HG03097 (cell line): ENCODE data around the gene GMDS.

Experiments used
- ATAC-seq: cut with Tn5 transposase; IDR thresholded peaks from one replicate; pipeline ENCODE4 v1.9.1; 2021; ENCODE audit not compliant: unreplicated experiment, low FRiP score

The GMDS gene

DNA sequence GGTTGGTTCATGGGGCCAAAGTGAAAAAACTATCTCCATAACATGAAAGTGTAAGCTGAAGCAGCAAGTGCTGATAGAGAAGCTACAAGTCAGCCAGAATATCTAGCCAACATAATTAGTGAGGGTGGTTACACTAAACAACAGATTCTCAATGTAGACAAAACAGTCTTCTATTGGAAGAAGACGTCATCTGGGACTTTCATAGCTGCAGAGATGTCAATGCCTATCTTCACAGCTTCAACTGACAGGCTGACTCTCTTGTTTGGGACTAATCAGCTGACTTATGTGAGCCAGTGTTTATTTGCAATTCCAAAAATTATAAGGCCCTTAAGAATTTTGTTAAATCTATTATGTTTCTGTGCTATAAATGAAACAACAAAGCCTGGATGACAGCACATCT, 63.2 kb downstream of the GMDS start:
- no peak for ATAC-seq

DNA sequence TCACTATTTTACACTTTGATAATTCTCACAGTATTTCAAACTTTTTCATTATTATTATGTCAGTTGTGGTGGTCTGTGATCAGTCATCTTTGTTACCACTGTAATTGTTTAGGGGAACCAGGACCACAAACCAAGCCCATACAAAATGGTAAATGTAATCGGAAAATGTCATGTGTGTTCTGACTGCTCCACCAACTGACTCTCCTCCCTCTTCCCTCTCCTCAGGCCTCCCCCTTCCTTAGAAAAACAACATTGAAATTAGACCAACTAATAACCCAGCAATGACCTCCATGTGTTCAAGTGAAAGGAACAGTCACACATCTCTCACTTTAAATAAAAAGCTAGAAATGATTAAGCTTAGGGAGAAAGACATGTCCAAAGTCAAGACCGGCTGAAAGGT, 63.8 kb downstream of the GMDS start:
- ATAC-seq, result no peak

DNA sequence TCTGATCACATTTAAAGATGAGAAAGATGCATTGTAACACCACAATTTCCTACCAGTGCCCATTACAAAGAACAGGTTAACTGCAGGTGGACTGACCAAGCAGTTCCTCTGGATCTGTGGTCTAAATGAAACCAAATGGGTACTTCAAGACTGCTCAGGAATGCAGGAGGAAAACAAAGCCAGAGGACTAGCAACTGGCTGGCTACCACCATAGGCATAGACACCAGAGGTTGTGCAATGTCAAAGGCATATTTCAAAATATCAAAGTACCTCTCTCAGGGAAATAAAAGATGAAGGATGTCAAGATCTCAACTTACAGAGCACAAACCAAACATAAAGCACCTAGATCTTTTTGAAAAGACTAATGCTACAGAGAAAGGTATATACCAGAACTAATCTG, 65.5 kb downstream of the GMDS start:
- no peak for ATAC-seq

DNA sequence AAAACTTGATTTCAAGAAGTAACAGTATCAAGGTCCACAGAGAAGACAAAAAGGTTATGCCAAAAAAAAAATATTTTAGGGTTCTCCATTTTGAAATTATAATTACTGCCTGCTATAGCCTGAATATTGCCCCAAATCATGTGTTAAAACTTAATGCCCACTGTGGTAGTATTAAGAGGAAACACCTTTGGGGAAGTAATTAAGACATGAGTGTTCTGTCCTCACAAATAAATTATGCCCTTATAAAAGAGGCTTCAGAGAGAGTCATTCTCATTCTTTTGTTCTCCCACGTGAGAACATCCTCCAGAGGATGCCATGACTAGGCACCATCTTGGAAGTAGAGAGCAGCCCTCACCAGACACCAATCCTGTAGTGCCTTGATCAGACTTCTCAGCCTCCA, 66.2 kb downstream of the GMDS start:
- ATAC-seq, result no peak

DNA sequence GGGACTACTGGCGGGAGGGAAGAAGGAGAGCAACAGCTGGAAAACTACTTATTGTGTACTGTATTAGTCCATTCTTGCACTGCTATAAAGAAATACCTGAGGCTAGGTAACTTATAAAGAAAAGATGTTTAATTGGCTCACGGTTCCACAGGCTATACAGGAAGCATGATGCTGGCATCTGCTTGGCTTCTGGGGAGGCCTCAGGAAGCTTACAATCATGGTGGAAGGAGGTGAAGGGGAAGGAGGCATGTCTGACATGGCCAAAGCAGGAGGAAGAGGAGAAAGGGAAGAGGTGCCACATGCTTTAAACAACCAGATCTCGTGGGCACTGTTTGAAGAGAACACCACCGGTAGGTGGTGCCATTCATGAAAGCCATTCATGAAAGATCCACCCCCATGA, 67.3 kb downstream of the GMDS start:
- ATAC-seq, result no peak

DNA sequence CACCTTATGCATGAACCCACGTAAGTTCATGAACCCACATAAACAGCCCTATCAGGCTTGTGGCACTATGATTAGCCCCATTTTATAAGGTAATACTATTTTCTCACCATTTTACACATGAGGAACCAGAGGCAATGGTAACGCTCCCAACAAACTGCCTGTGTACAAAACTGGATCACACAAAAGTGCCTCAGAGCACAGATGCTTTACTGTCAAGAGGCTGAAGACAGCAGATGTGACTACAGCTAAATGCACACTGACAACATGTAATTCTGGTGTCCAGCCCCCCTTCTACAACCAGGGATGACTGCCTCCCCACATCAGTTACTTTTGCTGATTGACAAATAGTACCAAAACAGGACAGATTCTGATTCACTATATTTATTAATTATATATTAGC, 69.6 kb downstream of the GMDS start:
- ATAC-seq, result no peak

DNA sequence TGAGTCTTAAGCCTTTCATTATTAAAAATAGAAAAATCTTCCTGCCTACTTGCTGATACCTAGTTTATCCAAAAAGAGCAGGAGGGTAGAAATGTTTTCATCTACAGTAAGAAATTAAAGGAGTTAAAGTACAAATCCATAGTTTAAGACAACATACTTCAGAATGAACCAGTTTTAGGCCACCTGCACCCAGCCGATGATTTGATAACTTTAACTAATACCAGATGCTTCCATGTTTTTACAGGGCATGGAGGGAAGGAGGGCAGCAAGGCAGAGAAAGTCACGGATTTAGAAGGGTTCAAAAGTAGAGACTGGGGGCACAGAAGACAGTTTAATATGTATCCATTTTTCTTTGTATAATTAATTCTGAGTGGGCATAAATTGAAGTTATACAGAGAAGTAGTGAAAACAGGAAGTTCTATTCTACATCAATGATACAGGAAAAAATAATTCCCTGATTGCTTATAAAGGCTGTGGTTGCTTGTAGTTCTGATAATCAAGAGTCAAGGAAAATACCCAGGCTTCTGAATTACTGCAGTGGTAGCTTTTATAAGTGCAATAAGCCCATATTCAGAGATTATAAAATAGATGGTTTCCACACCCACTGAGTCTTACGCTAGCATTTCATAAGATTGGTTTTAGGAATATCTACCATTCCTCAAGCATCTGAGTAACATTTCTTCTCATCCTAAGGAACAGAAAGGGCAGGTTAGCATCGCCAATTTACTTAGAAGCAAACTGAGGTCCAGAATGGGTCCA, 72.0 kb downstream of the GMDS start:
- no peak for ATAC-seq

DNA sequence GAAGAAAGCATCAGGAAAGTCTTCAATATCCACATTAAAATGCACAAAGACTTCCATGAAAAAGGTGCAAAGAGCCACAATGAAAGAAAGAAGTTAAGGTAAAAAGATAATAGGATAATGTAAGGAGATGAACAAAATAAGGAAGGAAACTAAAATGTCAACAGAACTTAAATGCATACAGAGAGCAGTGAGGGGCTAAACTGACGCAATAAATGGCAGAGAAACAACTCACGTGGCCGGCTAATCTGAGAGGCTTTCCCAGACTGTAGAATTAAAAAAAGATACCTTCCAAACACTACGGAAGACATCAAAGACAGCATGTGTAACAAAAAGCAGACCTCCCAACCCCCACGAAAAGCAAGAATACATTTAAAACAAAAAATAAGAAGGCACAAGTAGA, 73.7 kb downstream of the GMDS start:
- no peak for ATAC-seq

DNA sequence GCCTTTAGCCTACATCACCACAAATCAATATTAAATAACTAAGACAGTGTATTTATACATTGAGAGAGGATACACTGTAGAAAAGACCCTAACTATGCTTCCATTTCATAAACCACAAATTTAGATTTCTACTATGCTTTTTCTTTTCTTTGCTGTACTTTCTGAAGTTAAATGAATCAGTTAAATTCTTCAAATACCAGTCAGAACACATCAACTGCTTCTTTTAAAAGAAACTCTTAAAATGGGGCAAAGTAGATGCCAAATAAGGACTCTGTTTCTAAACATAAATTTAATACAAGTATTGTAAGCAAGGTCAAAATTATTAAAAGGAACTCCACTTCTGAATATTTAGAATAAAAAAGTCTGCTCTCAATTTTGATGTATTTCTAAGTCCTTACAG, 76.9 kb downstream of the GMDS start:
- ATAC-seq, result no peak

DNA sequence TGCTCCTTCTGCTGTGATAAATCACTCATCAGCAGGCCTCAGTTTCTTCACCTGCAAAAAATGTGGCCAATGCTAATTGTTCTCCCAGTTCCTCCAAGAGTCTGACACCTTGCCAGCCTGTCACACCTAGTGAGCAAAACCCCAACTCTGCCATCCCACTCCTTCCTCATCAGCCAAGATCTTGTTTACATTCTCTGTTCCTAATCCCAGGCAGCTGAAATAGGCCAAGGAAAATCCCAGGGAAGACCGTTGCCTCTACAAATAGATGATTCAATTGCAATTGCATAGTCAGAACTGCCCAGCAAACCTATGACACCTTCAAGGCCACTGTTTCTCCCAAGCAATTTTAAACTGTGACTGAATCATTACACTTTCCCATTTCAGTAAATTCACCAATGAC, 78.7 kb downstream of the GMDS start:
- no peak for ATAC-seq

DNA sequence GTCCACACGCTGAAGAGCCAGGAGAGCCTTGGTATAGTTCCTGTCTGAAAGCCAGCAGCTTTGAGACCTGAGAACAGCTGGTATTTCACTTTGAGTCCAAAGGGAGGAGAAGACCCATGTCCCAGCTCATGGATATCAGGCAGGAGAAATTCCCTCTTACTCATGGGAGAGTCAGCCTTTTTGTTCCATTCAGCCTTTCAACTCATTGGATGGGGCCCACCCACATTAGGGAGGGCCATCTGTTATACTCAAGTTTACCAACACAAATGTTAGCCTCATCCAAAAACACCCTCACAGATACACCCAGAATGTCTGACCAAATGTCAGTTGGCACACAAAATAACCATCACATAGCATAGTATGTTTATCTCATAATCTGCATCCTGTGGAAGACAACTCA, 80.1 kb downstream of the GMDS start:
- no peak for ATAC-seq

DNA sequence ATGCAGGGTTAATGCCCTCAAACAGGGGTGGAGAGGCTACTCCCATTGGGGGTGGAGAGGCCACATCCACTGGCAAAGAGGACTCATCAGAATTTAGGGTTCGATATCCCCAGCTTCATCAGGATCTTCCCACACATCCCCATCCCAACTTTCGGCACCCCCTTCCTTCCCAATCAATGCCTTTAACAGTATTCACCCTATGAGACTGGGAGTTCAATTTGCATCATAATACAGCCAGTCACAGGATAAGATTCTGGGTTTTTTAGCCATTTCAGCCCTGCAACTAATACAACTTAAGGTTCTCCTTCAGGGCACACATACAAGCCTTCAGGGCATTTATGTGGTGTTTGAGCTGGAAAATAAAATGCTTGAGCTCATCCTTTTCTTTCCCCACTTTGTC, 80.9 kb downstream of the GMDS start:
- ATAC-seq, result no peak

DNA sequence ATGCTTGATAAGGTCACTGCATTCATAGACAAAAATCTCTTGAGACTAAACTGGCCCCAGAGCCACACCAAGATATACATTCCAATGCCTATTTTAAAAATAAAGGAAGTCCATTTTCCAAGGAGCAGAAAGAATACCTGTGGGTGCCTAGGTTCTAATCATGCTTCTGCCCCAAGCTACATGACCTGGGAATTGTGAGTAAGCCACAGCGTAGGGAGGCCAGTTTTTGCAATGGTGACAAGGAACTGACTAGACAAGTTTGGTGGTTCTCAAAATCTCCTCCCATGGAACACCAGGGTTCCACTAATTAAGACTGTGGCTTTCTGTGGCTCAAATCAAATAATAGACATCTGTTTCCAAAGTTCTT, 83.3 kb downstream of the GMDS start:
- no peak for ATAC-seq

DNA sequence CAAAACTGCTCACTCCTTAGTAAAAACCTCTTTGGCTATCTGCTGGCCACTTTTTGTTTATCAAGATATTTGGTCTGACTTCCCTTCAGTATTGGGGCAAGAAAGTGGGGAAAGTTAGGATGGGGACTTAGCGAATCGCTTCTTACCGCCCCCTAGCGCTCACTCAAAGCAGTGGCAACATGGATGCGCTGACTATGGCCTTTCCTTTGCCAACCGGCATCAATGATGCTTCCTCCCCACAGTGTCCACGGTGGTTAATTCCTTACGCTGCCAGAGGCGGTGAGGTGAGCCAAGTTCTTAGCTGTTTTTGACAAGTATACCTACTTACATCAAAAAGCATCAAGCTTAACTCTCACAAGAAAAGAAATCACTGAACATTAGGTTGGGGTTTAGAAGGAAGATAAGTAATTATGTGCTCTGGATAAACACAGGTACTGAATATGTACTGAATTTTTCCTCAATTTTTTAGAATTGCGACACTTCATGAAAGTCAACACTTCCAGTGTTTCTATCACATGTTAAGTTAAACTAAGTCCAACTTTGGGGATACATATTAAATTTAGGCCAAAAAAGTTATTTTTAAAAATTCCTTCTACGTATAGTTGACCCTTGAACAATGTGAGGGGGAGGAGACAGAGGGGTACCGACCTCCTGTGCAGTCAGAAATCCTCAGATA, 86.7 kb downstream of the GMDS start:
- no peak for ATAC-seq

DNA sequence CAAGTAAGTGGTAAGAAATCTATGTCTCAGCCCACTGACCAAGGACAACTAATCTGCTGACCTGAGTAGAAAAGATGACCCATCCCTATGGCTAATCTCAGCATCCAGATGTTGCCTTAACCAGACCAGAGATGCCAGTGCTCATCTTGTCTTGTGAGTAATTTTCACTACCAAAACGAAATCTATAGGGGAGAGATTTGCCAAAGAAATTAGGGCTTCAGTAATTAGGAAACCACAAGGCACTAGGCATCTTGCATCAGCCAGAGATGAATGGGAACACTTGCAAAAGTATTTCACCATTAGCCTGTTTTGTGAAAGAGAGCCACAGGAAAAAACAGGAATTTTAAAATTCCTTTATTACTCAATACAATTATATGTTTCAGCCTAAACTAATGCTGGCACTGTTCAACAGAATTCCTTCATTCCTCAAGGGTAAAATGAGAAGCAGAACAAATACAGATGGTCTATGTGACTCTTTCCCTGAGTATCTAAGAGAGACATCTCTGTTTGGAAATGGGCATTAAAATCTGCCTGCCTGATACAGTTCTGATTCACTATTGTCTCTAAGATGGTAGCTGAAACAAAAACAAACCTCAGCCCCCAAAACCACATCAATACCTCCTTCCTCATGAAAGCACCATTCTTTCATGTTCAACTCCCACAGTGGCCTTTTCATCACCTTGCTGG, 87.8 kb downstream of the GMDS start:
- no peak for ATAC-seq

DNA sequence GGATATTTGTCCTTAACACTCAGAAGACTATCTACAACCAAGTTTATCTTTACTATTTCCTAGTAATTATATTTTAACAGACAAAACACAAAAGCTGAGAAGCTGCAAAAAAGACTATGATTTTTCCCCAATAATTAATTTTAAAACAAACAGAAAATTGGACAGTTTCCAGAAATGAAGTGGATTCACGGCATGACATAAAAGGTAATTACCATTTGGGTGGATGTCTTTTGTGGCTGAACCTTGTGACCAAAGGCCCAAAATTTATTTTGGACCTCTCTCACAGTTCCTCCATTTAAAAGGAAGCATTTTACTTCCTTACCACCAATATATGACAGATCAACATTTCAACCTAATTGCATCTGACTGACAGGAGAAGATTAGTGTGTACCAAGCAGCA, 90.2 kb downstream of the GMDS start:
- ATAC-seq, result no peak

DNA sequence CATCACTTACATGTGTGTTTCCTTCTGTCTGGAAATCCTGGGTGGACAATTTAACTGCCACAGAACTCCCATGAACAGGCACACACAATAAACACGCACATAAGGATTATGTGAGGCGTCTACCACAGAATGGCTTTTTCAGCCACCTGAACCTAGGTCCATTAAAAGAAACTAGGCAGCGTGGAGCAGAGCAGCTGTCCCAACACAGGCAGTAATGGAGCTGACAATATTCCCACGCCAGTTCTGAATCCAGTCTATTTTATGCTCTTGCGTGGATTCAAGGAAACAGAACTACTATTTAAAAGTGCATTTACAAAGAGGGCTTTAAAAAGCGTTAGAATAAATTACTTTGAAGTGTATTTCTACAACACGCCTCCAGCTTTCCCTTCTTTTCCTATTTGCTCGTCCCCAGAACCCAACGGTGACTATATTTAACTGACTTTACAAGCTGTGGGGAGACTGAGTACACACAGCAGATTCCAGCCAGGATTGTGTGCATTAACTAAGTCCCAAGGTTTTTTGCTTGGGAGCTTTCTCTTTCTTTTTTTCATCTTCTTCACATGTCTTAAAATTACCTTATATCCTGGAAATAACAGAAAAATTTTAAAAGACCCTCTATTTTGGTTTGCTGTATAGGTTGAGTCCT, 95.9 kb downstream of the GMDS start:
- no peak for ATAC-seq

DNA sequence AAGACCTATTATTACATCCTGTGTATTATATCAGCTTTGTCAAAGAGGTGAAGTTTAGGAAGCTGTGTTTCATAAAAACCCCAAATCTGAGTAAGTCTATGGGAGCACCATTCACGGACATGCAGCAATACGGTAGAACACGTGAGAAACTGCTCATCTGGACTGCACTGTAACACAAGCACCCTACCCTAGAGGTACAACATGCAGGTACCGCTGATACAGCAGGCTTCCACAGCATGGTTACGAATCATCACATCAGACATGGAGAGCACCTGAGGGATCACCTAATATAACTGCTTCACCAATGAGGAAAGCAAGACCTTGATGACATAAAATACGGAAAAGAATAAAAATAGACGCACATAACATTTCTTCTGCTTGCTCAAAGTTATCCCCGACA, 96.7 kb downstream of the GMDS start:
- ATAC-seq, result no peak

DNA sequence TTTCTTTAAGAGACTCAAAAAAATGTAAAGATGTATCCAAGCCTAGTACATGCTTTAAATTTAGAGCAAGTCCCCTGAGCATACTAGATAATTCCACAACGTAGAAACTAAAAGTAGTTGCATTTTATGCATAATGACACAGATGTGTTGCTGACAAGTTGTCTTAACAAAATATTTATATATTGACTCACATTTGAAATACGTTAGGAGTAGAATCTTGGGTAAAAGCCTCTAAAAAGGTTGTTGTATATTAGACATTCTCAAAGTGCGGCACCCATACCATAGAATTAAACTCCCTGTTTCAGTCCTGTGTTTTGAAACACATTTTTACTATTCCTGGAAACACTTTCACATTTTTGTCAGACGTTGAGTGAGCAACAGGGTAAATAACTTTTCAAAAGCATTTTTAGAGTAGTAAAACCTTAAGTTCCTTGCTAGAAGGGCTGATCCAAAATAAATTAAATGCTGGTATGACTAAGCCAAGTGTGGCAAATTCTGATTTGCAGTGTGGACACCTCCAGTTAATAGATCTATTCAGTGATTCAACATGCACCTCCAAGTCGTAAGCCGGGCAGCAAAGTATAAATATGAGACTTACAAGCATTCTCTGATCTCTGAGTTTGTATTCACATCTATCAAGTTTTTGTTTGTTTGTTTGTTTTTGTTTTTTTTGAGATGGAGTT, 97.5 kb downstream of the GMDS start:
- ATAC-seq, result no peak

DNA sequence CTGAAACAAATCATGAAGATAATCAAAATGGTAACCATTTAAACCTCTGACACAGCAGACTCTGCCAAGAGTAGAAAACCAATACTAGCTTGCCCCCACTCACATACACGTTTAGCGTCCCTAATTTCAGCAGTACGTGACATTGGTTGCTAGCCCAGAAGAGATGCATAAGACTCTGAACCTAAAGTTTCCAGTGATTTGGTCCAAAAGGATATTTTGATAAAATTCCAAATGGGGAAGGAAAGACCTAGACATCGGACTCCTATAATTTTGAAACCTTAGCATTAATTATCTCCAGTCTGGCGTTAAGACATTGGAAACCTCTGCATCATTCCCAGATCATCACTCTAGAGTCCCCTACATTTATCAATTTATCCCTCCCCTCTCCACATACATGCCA, 98.1 kb downstream of the GMDS start:
- no peak for ATAC-seq

DNA sequence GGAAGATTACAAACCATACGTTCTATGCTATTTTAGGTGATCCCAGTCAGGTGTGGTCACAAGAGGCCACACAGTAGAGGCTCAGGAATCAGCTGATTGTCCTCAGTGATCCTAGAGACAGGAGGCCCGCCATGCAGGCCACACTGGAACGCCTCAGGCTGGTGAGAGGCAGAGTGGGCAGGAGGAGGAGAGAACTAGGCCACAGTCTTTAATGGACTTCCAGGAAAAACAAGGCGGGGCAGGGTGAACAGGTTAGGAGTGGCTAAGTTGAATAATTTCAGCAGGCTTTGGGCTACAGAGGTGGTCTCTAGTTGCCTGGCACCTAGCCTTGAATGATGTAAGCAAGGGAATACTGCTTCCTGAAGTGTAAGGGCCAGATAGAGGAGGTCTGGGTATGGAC, 101.2 kb downstream of the GMDS start:
- ATAC-seq, result no peak
